Fibroblast of the aortic adventitia (primary cell): Measurements from ENCODE around the gene DNAAF5. TPM values are rescaled to one million over a fixed set of nuclear protein-coding genes. Genes with fewer than 3 reads are reported as not detected.
"Not testable (repeated sequence)": the region's sequence is repeated elsewhere in the genome, so short reads cannot be mapped to it uniquely, and the experiment has no call there.

ENCODE experiments used
- DNase-seq: peaks from one replicate; pipeline ENCODE4 v3.0.0-alpha.2; 2010; ENCODE audit warnings: low read depth
- H3K4me3 ChIP-seq: 2 replicates; pipeline ENCODE4 v1.5.1; 2011; ENCODE audit warnings: low read depth, mild to moderate bottlenecking, control low read depth, low read length, moderate library complexity
- CTCF ChIP-seq: IDR thresholded peaks from 2 replicates; pipeline ENCODE4 v1.5.1; 2011; ENCODE audit warnings: mild to moderate bottlenecking, low read length, control low read depth, inconsistent platforms; ENCODE audit not compliant: insufficient read depth
- total RNA-seq: library from RNA; depleted of rRNA; stranded (reverse); fragments of >200 nt; gene quantifications from 2 replicates; pipeline ENCODE4 v1.2.3, GENCODE V29; 2012; ENCODE audit warnings: low replicate concordance

Gene DNAAF5
- total RNA-seq, 1 donor = 22.0 TPM

DNA sequence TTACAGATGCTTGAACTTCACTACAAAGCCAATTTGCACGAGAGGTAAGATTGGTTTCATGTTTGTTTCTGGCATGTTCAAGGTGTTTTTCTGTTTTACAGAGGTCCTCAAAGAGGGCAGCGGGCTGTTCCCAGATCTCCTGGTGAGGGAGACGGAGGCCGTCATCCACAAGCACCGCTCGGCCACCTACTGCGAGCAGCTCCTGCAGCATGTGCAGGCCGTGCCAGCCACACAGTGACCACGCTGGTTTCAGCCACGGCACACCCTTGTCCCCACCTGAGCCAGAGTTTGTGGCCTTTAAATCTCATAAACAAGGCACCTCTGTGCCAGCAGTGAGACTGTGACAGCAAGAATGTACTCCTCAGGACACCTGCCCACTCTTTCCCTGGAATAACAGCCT lies 58.9 kb downstream of the DNAAF5 start:
- DNase-seq = no peak
- no peak for TF ChIP-seq CTCF
- no peak overlapping the region for H3K4me3 ChIP-seq

DNA sequence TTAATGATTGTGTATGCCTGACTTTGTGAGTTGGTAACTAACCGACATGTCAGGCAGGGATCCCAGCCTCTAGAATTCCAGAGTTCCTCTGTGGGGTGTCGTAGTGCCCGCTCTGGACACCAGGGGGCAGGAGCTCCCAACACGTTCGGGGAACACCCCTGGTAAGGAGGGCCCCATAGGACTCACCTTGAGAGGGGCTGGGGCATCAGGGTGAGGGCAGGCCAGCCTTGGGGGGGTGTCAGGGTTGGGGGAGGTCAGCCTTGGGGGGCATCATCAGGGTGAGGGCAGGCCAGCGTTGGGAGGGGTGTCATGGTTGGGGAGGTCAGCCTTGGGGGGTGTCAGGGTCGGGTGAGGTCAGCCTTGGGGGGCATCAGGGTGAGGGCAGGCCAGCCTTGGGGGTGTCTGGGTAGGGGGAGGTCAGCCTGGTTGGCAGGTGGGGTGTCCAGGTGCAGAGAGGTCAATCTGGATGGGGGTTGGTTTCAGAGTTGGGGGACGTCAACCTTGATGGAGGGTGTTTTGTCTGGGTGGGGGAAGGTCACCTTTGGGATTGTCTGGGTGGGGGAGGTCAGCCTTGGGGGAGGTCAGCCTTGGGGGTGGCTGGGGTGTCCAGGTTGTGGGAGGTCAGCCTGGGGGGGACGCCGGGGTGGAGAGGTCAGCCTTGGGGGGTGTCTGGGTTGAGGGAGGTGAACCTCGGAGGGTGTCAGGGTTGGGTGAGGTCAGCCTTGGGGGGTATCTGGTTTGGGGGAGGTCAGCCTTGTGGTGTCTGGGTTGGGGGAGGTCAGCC lies 60.2 kb downstream of the DNAAF5 start:
- no peak overlapping the region for H3K4me3 ChIP-seq
- peak; percentile 94 for TF ChIP-seq CTCF
- DNase-seq = peak; percentile 68

DNA sequence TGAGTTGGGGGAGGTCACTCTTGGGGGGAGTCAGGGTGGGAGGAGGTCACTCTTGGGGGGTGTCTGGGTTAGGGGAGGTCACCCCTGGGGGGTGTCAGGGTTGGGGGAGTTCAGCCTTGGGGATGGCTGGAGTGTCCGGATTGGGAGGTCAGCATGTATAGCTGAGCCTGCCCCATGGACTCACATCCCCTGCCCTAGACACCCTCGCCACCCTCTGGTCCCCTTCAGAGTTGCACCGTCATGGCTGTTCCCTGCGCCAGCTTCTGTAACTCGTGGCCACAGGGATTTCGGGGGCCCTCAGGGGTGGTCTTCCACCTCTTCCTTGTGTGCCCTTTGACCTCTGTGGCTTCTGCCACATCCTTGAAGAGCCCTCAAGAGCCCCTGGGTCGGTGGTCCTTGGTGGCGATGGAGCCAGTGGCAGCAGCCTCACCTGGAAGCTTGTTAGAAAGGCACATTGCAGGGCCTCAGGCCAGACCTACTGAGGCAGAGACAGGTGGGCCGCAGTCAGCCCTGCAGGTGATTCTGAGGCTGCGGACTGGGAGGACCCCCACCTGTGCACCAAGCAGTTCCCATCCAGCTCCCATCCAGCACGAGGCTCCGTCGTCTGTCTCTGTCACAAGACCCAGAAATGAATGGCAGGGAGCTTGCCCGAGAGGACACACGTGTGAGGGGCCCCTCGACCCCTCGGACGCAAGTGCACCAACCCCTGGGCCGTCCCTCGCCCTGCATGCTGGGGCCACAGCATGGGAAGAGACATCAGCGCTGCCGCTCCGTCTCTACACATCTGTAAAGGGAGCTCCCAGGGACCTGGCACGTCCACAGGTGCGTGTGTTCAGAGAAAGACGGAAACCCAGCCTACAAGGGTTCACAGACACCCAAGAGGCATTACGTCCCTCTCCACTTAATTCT lies 61.1 kb downstream of the DNAAF5 start:
- no peak overlapping the region for H3K4me3 ChIP-seq
- no peak for TF ChIP-seq CTCF
- DNase-seq = no peak

- H3K4me3 ChIP-seq = no peak overlapping the region
- DNase-seq = no peak
- TF ChIP-seq CTCF = no peak
These were observed 65.0 kb downstream of the DNAAF5 start for GRCh38 chr7:791519-791918.

GRCh38 chr7:794207-794606 lies 67.7 kb downstream of the DNAAF5 start:
- no peak for TF ChIP-seq CTCF
- DNase-seq = no peak
- H3K4me3 ChIP-seq = no peak overlapping the region

GRCh38 chr7:794671-795329 lies 68.3 kb downstream of the DNAAF5 start:
- no peak overlapping the region for H3K4me3 ChIP-seq
- DNase-seq = no peak
- TF ChIP-seq CTCF = no peak

- not testable (repeated sequence) for H3K4me3 ChIP-seq, DNase-seq
These were observed 70.1 kb downstream of the DNAAF5 start for GRCh38 chr7:796434-797169.
